HCT116 (cell line): Measurements from ENCODE around the gene DAP. TPM values are rescaled to one million over a fixed set of nuclear protein-coding genes. Genes with fewer than 3 reads are reported as not detected.

Source experiments
- ATAC-seq: fragments of 200-7000 bp; cut with Tn5 transposase; 2 replicates; pipeline ENCODE4 v1.9.1; 2020; ENCODE audit warnings: mild to moderate bottlenecking, moderate library complexity
- BruUV-seq: library from RNA; stranded (reverse); fragments of 400-500 nt; replicated peaks from 2 replicates; lab custom pipeline; 2021; lab: Mats Ljungman, UMichigan
- CTCF ChIA-PET: fragments of 300-600 bp; sonication (Branson Sonifier 250); formaldehyde crosslinking; loops from one replicate; lab custom pipeline; 2021; ENCODE audit warnings: antibody characterized with exemption; lab: Charles Lee
- POLR2A ChIA-PET: fragments of 300-600, 350-600 bp; sonication (Branson Sonifier 250); formaldehyde crosslinking; loops from one replicate; lab custom pipeline; 2021; ENCODE audit warnings: antibody characterized with exemption; lab: Charles Lee
- RAD21 ChIA-PET, 2 experiments: fragments of 300-600 bp; sonication (Branson Sonifier 250); formaldehyde crosslinking; loops; one replicate each; lab custom pipeline; 2023; ENCODE audit warnings: low total read pairs in 2 of 2; ENCODE audit not compliant: uncharacterized antibody in 2 of 2, unreplicated experiment in 2 of 2, low non-redundant PET in 1 of 2; lab: Charles Lee
- DNase-seq: peaks from one replicate; pipeline ENCODE4 v3.0.0-alpha.2; 2010; ENCODE audit warnings: low read depth, low spot score
- H2AFZ ChIP-seq: fragments of 200-600 bp; shearing (Covaris generic), sonication (generic); 2 replicates; pipeline ENCODE4 v1.6.1; 2017; ENCODE audit warnings: low read depth, mixed run types, mixed read lengths, antibody characterized with exemption, low read length; ENCODE audit not compliant: poor library complexity, severe bottlenecking
- H3K27ac ChIP-seq: 2 replicates; pipeline ENCODE4 v1.5.1; 2012; ENCODE audit warnings: low read depth, low read length
- H3K27me3 ChIP-seq: fragments of 200-600 bp; sonication (generic); 2 replicates; pipeline ENCODE4 v1.6.1; 2016; ENCODE audit warnings: mixed run types, low read length, mixed read lengths; ENCODE audit not compliant: insufficient read depth
- H3K36me3 ChIP-seq, 2 experiments: fragments of 200-500 bp in 1 of 2; fragments of 200-600 bp in 1 of 2; sonication (Bioruptor generic) in 1 of 2; sonication (generic) in 1 of 2; 2 replicates each; pipeline versions ENCODE4 v1.5.1 to v1.6.1; 2014 to 2016; ENCODE audit warnings: low read length in 2 of 2, inconsistent platforms in 1 of 2, mixed read lengths in 1 of 2, mixed run types in 1 of 2; ENCODE audit not compliant: insufficient read depth in 2 of 2, control insufficient read depth in 1 of 2
- H3K4me1 ChIP-seq, 2 experiments: fragments of 200-600 bp in 1 of 2; sonication (generic) in 1 of 2; 2 replicates each; pipeline versions ENCODE4 v1.5.1 to v1.6.1; 2012 to 2017; ENCODE audit warnings: low read length in 2 of 2, inconsistent platforms in 1 of 2, mild to moderate bottlenecking in 1 of 2, mixed read lengths in 1 of 2, mixed run types in 1 of 2, moderate library complexity in 1 of 2; ENCODE audit not compliant: insufficient read depth in 2 of 2, control insufficient read depth in 1 of 2
- H3K4me2 ChIP-seq: fragments of 200-600 bp; sonication (generic); 2 replicates; pipeline ENCODE4 v1.6.1; 2017; ENCODE audit warnings: mixed run types, low read length, mixed read lengths
- H3K4me3 ChIP-seq, 2 experiments: fragments of 200-600 bp in 1 of 2; sonication (generic) in 1 of 2; replicated peaks in 1 of 2; 2 replicates each; pipeline ENCODE4 v1.5.1; 2011 to 2016; ENCODE audit warnings: low read length in 2 of 2, control low read depth in 1 of 2, low read depth in 1 of 2, mild to moderate bottlenecking in 1 of 2, mixed read lengths in 1 of 2, mixed run types in 1 of 2
- H3K79me2 ChIP-seq: fragments of 200-600 bp; sonication (generic); 2 replicates; pipeline ENCODE4 v1.6.1; 2017; ENCODE audit warnings: mild to moderate bottlenecking, mixed run types, low read length, moderate library complexity, mixed read lengths; ENCODE audit not compliant: insufficient read depth
- H3K9ac ChIP-seq: fragments of 200-600 bp; sonication (generic); 2 replicates; pipeline ENCODE4 v1.6.1; 2016; ENCODE audit warnings: low read length, mixed read lengths
- H3K9me2 ChIP-seq: fragments of 200-600 bp; sonication (generic), shearing (Covaris generic); 2 replicates; pipeline ENCODE4 v1.6.1; 2017; ENCODE audit warnings: mixed run types, mild to moderate bottlenecking, moderate library complexity; ENCODE audit not compliant: insufficient read depth
- H3K9me3 ChIP-seq, 2 experiments: fragments of 200-500 bp in 1 of 2; fragments of 200-600 bp in 1 of 2; sonication (Bioruptor generic) in 1 of 2; sonication (generic) in 1 of 2; 2 replicates each; pipeline ENCODE4 v1.6.1; 2014 to 2017; ENCODE audit warnings: low read length in 2 of 2, mixed read lengths in 2 of 2, inconsistent platforms in 1 of 2, low read depth in 1 of 2, mild to moderate bottlenecking in 1 of 2, mixed run types in 1 of 2, moderate library complexity in 1 of 2; ENCODE audit not compliant: control insufficient read depth in 1 of 2, insufficient read depth in 1 of 2
- H4K20me1 ChIP-seq: fragments of 200-600 bp; sonication (generic), shearing (Covaris generic); 2 replicates; pipeline ENCODE4 v1.6.1; 2017; ENCODE audit warnings: mixed run types, mild to moderate bottlenecking, moderate library complexity; ENCODE audit not compliant: insufficient read depth
- ATF3 ChIP-seq: IDR thresholded peaks from 2 replicates; pipeline ENCODE4 v1.6.1; 2012
- CTCF ChIP-seq, 3 experiments: fragments of 200-600 bp in 1 of 3; sonication (generic) in 1 of 3; IDR thresholded peaks in 2 of 3; conservative IDR thresholded peaks in 1 of 3; 2 replicates each; pipeline ENCODE4 v1.5.1; 2012 to 2017; ENCODE audit warnings: low read depth in 2 of 3, low read length in 2 of 3, antibody characterized with exemption in 1 of 3, borderline replicate concordance in 1 of 3, control low read depth in 1 of 3, mild to moderate bottlenecking in 1 of 3, mixed read lengths in 1 of 3, mixed run types in 1 of 3, moderate library complexity in 1 of 3; ENCODE audit not compliant: insufficient read depth in 1 of 3
- EGR1 ChIP-seq: IDR thresholded peaks from 2 replicates; pipeline ENCODE4 v1.6.1; 2012; ENCODE audit warnings: low read depth
- EZH2phosphoT487 ChIP-seq: fragments of 200-600 bp; IDR thresholded peaks from 2 replicates; pipeline ENCODE4 v1.6.1; 2018; ENCODE audit warnings: antibody characterized with exemption, borderline replicate concordance
- POLR2AphosphoS5 ChIP-seq: IDR thresholded peaks from 2 replicates; pipeline ENCODE4 v1.6.1; 2011; ENCODE audit warnings: mild to moderate bottlenecking, low read depth, low read length, moderate library complexity
- RAD21 ChIP-seq: IDR thresholded peaks from 2 replicates; pipeline ENCODE4 v1.6.1; 2012; ENCODE audit warnings: low read depth, mild to moderate bottlenecking
- SIN3A ChIP-seq: IDR thresholded peaks from 2 replicates; pipeline ENCODE4 v1.6.1; 2012; ENCODE audit warnings: low read depth
- ZBTB33 ChIP-seq: IDR thresholded peaks from 2 replicates; pipeline ENCODE4 v1.6.1; 2011; ENCODE audit warnings: mild to moderate bottlenecking, low read length, moderate library complexity; ENCODE audit not compliant: insufficient replicate concordance; ENCODE audit errors: extremely low read depth
- ZFX ChIP-seq: fragments of 450-650 bp; IDR thresholded peaks from 2 replicates; pipeline ENCODE4 v1.6.1; 2017
- intact Hi-C: fragments of 100-400 bp; cut with micrococcal nuclease; formaldehyde crosslinking; loops from 2 replicates; pipeline ENCODE4 v1.10.0; 2022
- total RNA-seq: library from RNA; stranded (reverse); gene quantifications from one replicate; pipeline ENCODE4 v1.2.1, GENCODE V29; 2021; ENCODE audit not compliant: unreplicated experiment

Gene DAP
- total RNA-seq, 1 experiment from 2014 or later: 59.1 TPM

DNA sequence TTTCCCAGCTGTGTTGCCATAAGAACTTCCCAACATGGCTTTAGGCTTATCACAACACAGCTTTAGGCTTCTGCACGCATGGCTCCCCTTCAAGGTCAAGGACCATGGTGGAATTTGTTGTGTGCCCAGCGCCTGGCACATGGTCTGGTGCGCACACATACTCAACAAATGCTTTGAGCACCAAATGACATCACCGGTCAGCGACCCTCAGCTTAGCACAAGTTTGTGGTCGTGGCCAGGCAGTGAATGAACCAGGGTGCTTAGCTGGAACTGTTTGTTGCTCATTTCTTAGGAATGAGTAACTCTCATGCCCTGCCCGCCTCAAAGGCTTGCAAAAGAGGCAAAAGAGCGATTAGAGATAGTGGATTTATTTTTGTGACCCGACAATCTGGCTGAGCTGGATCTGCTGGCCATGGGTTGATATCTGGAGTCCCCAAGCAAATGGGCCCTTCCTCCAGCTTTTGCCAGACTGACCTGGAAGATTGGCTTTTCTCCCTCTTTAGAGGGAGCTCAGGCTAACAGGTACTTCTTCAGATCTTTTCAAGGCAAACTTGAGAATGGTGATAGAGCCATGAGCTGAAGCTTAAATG is 58.9 kb downstream of the DAP start (continued):
- TF ChIP-seq ZBTB33 (no peak), ZFX (no peak), EGR1 (no peak), SIN3A (peak; percentile 31; the same call in 1 of the 2 replicates)
- TF ChIP-seq, all 23 proteins: peak for 9

GRCh38 chr5:10701567-10702039 is 59.4 kb downstream of the DAP start:
- H3K27me3 ChIP-seq: no peaks in the 10 kb centered on the region
- no peaks in the 10 kb centered on the region for H3K9me2 ChIP-seq
- peak overlapping the region; percentile 54 for H3K9ac ChIP-seq
- peaks cover 4% of the 10 kb centered on the region; the same call in 1 of the 2 replicates for H3K79me2 ChIP-seq
- intact Hi-C loops: loop anchor here (5.0 kb wide), 2 partner anchors 61 to 76 kb away; partner anchors contain the start of gene DAP
- no peak for DNase-seq
- H2AFZ ChIP-seq: no peak overlapping the region
- TF ChIP-seq EZH2phosphoT487 (no peak), POLR2AphosphoS5 (no peak), CTCF (IDR thresholded peaks at IDR 0.05 in 2 of 3, conservative IDR thresholded peaks at IDR 0.05 in 1 of 3; ENCODE audit: borderline replicate concordance in 1 of 3, insufficient read depth in 1 of 3, low read depth in 2 of 3, low read length in 2 of 3) (peak; percentile 17 to 60 (median 54); a peak in 5 of 6 replicates), ATF3 (0 out of 2 replicates have a peak, but pooled peaks have one; percentile 9), RAD21 (peak; percentile 44)
- TF ChIP-seq, all 23 proteins: peak for 3
- Histone ChIP-seq H3K36me3 (no peaks in the 10 kb centered on the region), H4K20me1 (no peaks in the 10 kb centered on the region), H3K9me3 (no peaks in the 10 kb centered on the region), H3K4me1 (peaks cover 54 to 55% of the 10 kb centered on the region in 2 experiments), H3K27ac (peak overlapping the region; percentile 70), H3K4me2 (peak overlapping the region; percentile 59), H3K4me3 (peak overlapping the region in 1 of 2 experiments; percentile 24; a peak in 2 of 4 replicates)
- ATAC-seq: peak; percentile 35
- ChIA-PET RAD21 (no interaction called here), POLR2A (no interaction called here), CTCF (interaction anchor here (1.0 to 5.3 kb wide), 5 partner anchors 8 to 409 kb away, joined by 3 to 37 read pairs (median 7); no protein-coding TSS in a partner anchor)
- no TSS peak for BruUV-seq
